ENCODE data around the gene CDH11. TPM values are rescaled to one million over a fixed set of nuclear protein-coding genes. Genes with fewer than 3 reads are reported as not detected.

The CDH11 gene
- total RNA-seq, 1 experiment from 2014 or later, result 297 TPM

GRCh38 chr16:65105171-65105570 lies 16.7 kb downstream of the CDH11 start:
- Histone ChIP-seq H3K9me3 (ENCODE audit: low read depth, low read length, poor library complexity, severe bottlenecking) (no peaks in the 10 kb centered on the region), H3K4me3 (ENCODE audit: low read depth, low read length, poor library complexity, severe bottlenecking) (no peak overlapping the region), H3K27me3 (replicated peaks; ENCODE audit: insufficient read depth, low read depth, low read length, poor library complexity) (no peaks in the 10 kb centered on the region), H3K4me1 (ENCODE audit: insufficient read depth, low read length, poor library complexity, severe bottlenecking) (peaks cover 35% of the 10 kb centered on the region), H3K36me3 (ENCODE audit: insufficient read depth, low read length, poor library complexity, severe bottlenecking) (peaks cover 39% of the 10 kb centered on the region), H3K27ac (ENCODE audit: low read depth, low read length, poor library complexity, severe bottlenecking) (no peak overlapping the region)
- no TSS peak for BruUV-seq (replicated peaks)
- DNase-seq (ENCODE audit: low spot score), result no peak
- ChIA-PET CTCF (no interaction called here), POLR2A (ENCODE audit: low non-redundant PET) (no interaction called here)
- no peak for TF ChIP-seq CTCF (conservative IDR thresholded peaks at IDR 0.05; ENCODE audit: low read depth, low read length)
- no peak for TF ChIP-seq EZH2 (IDR thresholded peaks at IDR 0.05; ENCODE audit: borderline replicate concordance, low read depth, low read length, poor library complexity, severe bottlenecking)
- intact Hi-C loops (cut with micrococcal nuclease; ENCODE audit: unreplicated experiment), result no loop called here

GRCh38 chr16:65104471-65104870 lies 17.4 kb downstream of the CDH11 start:
- no peaks in the 10 kb centered on the region for H3K27me3 ChIP-seq (replicated peaks; ENCODE audit: insufficient read depth, low read depth, low read length, poor library complexity)
- H3K4me1 ChIP-seq (ENCODE audit: insufficient read depth, low read length, poor library complexity, severe bottlenecking), result peaks cover 35% of the 10 kb centered on the region
- no peak overlapping the region for H3K27ac ChIP-seq (ENCODE audit: low read depth, low read length, poor library complexity, severe bottlenecking)
- no TSS peak for BruUV-seq (replicated peaks)
- TF ChIP-seq CTCF (conservative IDR thresholded peaks at IDR 0.05; ENCODE audit: low read depth, low read length) (0 out of 2 replicates have a peak, but pooled peaks have one; percentile 13), EZH2 (IDR thresholded peaks at IDR 0.05; ENCODE audit: borderline replicate concordance, low read depth, low read length, poor library complexity, severe bottlenecking) (no peak)
- no peaks in the 10 kb centered on the region for H3K9me3 ChIP-seq (ENCODE audit: low read depth, low read length, poor library complexity, severe bottlenecking)
- no peak overlapping the region for H3K4me3 ChIP-seq (ENCODE audit: low read depth, low read length, poor library complexity, severe bottlenecking)
- ChIA-PET CTCF (no interaction called here), POLR2A (ENCODE audit: low non-redundant PET) (no interaction called here)
- intact Hi-C loops (cut with micrococcal nuclease; ENCODE audit: unreplicated experiment), result no loop called here
- DNase-seq (ENCODE audit: low spot score), result no peak
- H3K36me3 ChIP-seq (ENCODE audit: insufficient read depth, low read length, poor library complexity, severe bottlenecking), result peaks cover 44% of the 10 kb centered on the region

- CTCF ChIA-PET, result no interaction called here
- no peaks in the 10 kb centered on the region for H3K9me3 ChIP-seq (ENCODE audit: low read depth, low read length, poor library complexity, severe bottlenecking)
- H3K27ac ChIP-seq (ENCODE audit: low read depth, low read length, poor library complexity, severe bottlenecking), result no peak overlapping the region
- no peaks in the 10 kb centered on the region for H3K27me3 ChIP-seq (replicated peaks; ENCODE audit: insufficient read depth, low read depth, low read length, poor library complexity)
- no peak overlapping the region for H3K4me3 ChIP-seq (ENCODE audit: low read depth, low read length, poor library complexity, severe bottlenecking)
- intact Hi-C loops (cut with micrococcal nuclease; ENCODE audit: unreplicated experiment), result no loop called here
- H3K36me3 ChIP-seq (ENCODE audit: insufficient read depth, low read length, poor library complexity, severe bottlenecking), result peaks cover 30% of the 10 kb centered on the region
- H3K4me1 ChIP-seq (ENCODE audit: insufficient read depth, low read length, poor library complexity, severe bottlenecking), result peaks cover 31% of the 10 kb centered on the region
- no peak for DNase-seq (ENCODE audit: low spot score)
- no TSS peak for BruUV-seq (replicated peaks)
- TF ChIP-seq EZH2 (IDR thresholded peaks at IDR 0.05; ENCODE audit: borderline replicate concordance, low read depth, low read length, poor library complexity, severe bottlenecking) (no peak), CTCF (conservative IDR thresholded peaks at IDR 0.05; ENCODE audit: low read depth, low read length) (no peak)
- POLR2A ChIA-PET (ENCODE audit: low non-redundant PET), result no interaction called here
Observed at GRCh38 chr16:65102326-65102725, 19.5 kb downstream of the CDH11 start.
